HG02571 (cell line): ENCODE data around the gene MEX3D.

ENCODE experiments used
- ATAC-seq: cut with Tn5 transposase; IDR thresholded peaks from one replicate; pipeline ENCODE4 v1.9.1; 2021; ENCODE audit warnings: mild to moderate bottlenecking, moderate library complexity; ENCODE audit not compliant: unreplicated experiment

MEX3D gene

GRCh38 chr19:1505991-1506881 is 61.9 kb downstream of the MEX3D start:
- ATAC-seq = no peak

- no peak for ATAC-seq
Observed at GRCh38 chr19:1505012-1505411, 63.1 kb downstream of the MEX3D start.
